ENCODE results near the gene BANP. TPM values are rescaled to one million over a fixed set of nuclear protein-coding genes. Genes with fewer than 3 reads are reported as not detected.

The BANP gene
- total and polyA plus RNA-seq, 4 donors = 10.3 to 56.6 (median 20.1) TPM

- no peak overlapping the region for H3K9ac ChIP-seq (ENCODE audit: insufficient read depth in 1 of 2, low read length in 2 of 2)
- H3K27ac ChIP-seq (ENCODE audit: low read depth in 1 of 2, low read length in 1 of 2) = no peak overlapping the region
- no peak for ATAC-seq (ENCODE audit: insufficient read depth, low FRiP score)
- H3K9me3 ChIP-seq (ENCODE audit: control insufficient read depth in 4 of 4, insufficient read depth in 3 of 4, low read length in 3 of 4) = no peaks in the 10 kb centered on the region
- TF ChIP-seq CTCF (IDR thresholded peaks at IDR 0.05; ENCODE audit: control extremely low read depth, extremely low read depth) = no peak
- no peak for DNase-seq
- peaks cover 2 to 18% (median 14%) of the 10 kb centered on the region in 5 donors for H3K4me1 ChIP-seq (ENCODE audit: control insufficient read depth in 5 of 5, insufficient read depth in 5 of 5, low read length in 5 of 5)
- H3K4me3 ChIP-seq = no peak overlapping the region
- peaks cover 0 to 32% (median 3%) of the 10 kb centered on the region in 4 donors for H3K36me3 ChIP-seq (ENCODE audit: control insufficient read depth in 4 of 4, insufficient read depth in 4 of 4, low read length in 4 of 4)
- 96 to 97% methylated on average over 29 of the region's 29 CpGs for WGBS, 2 donors
- no peaks in the 10 kb centered on the region for H3K27me3 ChIP-seq (ENCODE audit: control insufficient read depth in 3 of 3, insufficient read depth in 3 of 3, low read length in 2 of 3)
These were observed 115.7 kb downstream of the BANP start for GRCh38 chr16:88066680-88067529.

GRCh38 chr16:88067530-88068411, 116.5 kb downstream of the BANP start:
- no peak overlapping the region for H3K4me3 ChIP-seq
- DNase-seq (no peak), ATAC-seq (ENCODE audit: insufficient read depth, low FRiP score) (no peak)
- no peaks in the 10 kb centered on the region for H3K27me3 ChIP-seq (ENCODE audit: control insufficient read depth in 3 of 3, insufficient read depth in 3 of 3, low read length in 2 of 3)
- no peaks in the 10 kb centered on the region for H3K9me3 ChIP-seq (ENCODE audit: control insufficient read depth in 4 of 4, insufficient read depth in 3 of 4, low read length in 3 of 4)
- 94 to 95% methylated on average over 40 of the region's 40 CpGs for WGBS, 2 donors
- no peak overlapping the region for H3K9ac ChIP-seq (ENCODE audit: insufficient read depth in 1 of 2, low read length in 2 of 2)
- H3K27ac ChIP-seq (ENCODE audit: low read depth in 1 of 2, low read length in 1 of 2) = no peak overlapping the region
- H3K36me3 ChIP-seq (ENCODE audit: control insufficient read depth in 4 of 4, insufficient read depth in 4 of 4, low read length in 4 of 4) = peaks cover 0 to 41% (median 3%) of the 10 kb centered on the region in 4 donors
- H3K4me1 ChIP-seq (ENCODE audit: control insufficient read depth in 5 of 5, insufficient read depth in 5 of 5, low read length in 5 of 5) = peaks cover 2 to 9% (median 8%) of the 10 kb centered on the region in 5 donors
- no peak for TF ChIP-seq CTCF (IDR thresholded peaks at IDR 0.05; ENCODE audit: control extremely low read depth, extremely low read depth)

GRCh38 chr16:88068476-88069396, 117.5 kb downstream of the BANP start:
- H3K36me3 ChIP-seq (ENCODE audit: control insufficient read depth in 4 of 4, insufficient read depth in 4 of 4, low read length in 4 of 4) = peaks cover 0 to 49% (median 3%) of the 10 kb centered on the region in 4 donors
- DNase-seq = peak in 1 of 3 donors; percentile 14
- no peak overlapping the region for H3K4me3 ChIP-seq
- H3K9me3 ChIP-seq (ENCODE audit: control insufficient read depth in 4 of 4, insufficient read depth in 3 of 4, low read length in 3 of 4) = peaks cover 0 to 3% (median 0%) of the 10 kb centered on the region in 4 donors
- ATAC-seq (ENCODE audit: insufficient read depth, low FRiP score) = no peak
- peaks cover 0 to 2% (median 0%) of the 10 kb centered on the region in 5 donors for H3K4me1 ChIP-seq (ENCODE audit: control insufficient read depth in 5 of 5, insufficient read depth in 5 of 5, low read length in 5 of 5)
- 88 to 92% methylated on average over 27 of the region's 27 CpGs for WGBS, 2 donors
- no peaks in the 10 kb centered on the region for H3K27me3 ChIP-seq (ENCODE audit: control insufficient read depth in 3 of 3, insufficient read depth in 3 of 3, low read length in 2 of 3)
- no peak overlapping the region for H3K9ac ChIP-seq (ENCODE audit: insufficient read depth in 1 of 2, low read length in 2 of 2)
- no peak for TF ChIP-seq CTCF (IDR thresholded peaks at IDR 0.05; ENCODE audit: control extremely low read depth, extremely low read depth)
- H3K27ac ChIP-seq (ENCODE audit: low read depth in 1 of 2, low read length in 1 of 2) = no peak overlapping the region

All from lung (tissue), 12 donors.